CD4-positive, alpha-beta T cell treated with Interleukin-4 for 4 hours (primary cell): ENCODE measurements around the gene GRIK3.

Source experiments
- DNase-seq: peaks from one replicate; pipeline ENCODE4 v3.0.0-alpha.2; 2020

The GRIK3 gene

GRCh38 chr1:36807262-36807661, 227.1 kb downstream of the GRIK3 start:
- DNase-seq: no peak

- DNase-seq: no peak
Measured at GRCh38 chr1:36805979-36806640, 228.2 kb downstream of the GRIK3 start.

DNA sequence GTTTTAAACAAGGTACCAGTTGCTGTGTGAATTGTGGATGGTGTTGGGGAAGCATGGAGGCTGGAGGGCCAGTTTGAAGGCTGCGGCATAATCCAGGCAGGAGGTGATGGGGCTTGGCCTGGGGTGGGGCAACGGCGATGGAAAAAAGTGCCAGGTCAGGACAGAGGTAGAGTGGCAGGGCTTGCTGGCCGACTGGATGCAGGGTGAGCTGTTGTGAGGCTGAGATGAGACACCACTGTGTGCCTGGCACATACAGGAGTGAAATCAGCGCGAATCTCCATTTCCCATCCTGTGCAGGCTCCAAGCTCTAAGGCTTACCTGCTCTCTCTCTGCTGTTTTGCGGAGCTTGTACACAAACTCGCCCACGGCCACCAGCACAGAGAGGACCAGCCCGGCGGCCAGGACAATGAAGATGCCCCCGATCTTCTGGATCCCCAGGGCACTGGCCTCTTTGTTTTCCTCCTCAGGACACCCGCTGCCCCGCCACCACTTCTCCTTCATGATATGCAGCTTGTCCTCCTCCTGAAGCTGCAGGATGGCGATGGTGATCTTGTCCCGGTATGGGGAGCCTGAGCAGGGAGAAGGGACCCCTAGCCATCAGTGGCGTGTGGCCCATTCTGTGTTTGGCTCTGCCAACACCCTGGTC, 229.5 kb downstream of the GRIK3 start:
- DNase-seq: no peak

- no peak for DNase-seq
Measured at GRCh38 chr1:36803868-36804570, 230.3 kb downstream of the GRIK3 start.

- no peak for DNase-seq
Measured at GRCh38 chr1:36802018-36802417, 232.3 kb downstream of the GRIK3 start.

- DNase-seq: no peak
Measured at GRCh38 chr1:36797761-36798160, 236.6 kb downstream of the GRIK3 start.

GRCh38 chr1:36796733-36797132, 237.6 kb downstream of the GRIK3 start:
- no peak for DNase-seq

- DNase-seq: no peak
Measured at GRCh38 chr1:36796106-36796590, 238.2 kb downstream of the GRIK3 start.

DNA sequence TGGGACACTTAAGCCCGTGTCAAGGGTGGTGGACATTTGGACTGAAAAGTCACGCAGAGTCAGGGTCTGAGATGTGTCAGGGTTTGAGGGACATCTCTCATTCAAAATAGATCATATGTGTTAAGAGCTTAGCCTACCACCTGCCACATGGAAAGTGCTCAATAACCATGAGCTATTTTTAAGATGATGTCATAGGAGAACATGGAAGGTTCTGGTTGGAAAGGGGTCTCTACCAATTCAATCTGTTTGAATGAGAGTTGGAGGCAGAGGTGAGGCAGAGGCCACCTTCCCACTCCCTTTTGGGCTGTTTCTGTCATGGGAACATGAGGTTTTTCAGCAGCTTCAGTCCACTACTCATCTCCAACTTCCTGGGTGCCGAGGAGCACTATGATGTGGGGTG, 239.9 kb downstream of the GRIK3 start:
- DNase-seq: no peak

DNA sequence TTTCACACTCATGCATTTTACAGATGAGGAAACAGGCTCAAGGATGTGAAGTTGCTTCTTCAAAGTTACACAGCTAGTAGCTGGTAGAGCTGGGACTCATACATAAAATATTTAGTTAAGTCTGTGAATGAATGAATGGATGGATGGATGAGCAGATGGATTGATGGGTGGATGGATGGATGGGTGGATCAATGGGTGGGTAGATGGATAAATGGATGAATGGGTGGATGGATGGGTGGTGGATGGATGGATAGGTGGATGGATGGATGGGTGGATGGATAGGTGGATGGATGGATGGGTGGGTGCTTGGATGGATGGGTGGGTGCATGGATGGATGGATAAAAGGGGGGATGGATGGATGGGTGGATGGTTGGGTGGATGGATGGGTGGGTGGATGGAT, 240.9 kb downstream of the GRIK3 start:
- no peak for DNase-seq

GRCh38 chr1:36792292-36792691, 242.0 kb downstream of the GRIK3 start:
- no peak for DNase-seq

DNA sequence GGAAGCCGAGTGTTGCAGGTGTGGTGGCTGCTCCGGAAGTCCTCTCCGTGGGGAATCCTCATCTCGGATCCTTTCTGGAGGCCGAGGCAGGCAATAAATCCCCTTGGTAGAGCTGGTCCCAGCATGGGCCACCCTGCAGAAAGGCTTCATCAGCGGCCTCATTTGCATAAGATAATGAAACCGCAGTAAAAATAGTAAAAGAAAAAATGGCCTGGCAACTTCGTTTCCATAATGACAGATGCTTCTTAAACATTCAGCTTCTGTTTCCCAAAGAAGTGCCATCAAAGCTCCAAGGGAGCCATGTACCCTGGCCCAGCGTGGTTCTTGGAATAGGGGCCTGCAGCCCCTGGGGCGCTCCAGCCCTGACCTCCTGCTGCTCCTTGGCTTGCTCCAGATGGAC, 244.1 kb downstream of the GRIK3 start:
- no peak for DNase-seq

DNA sequence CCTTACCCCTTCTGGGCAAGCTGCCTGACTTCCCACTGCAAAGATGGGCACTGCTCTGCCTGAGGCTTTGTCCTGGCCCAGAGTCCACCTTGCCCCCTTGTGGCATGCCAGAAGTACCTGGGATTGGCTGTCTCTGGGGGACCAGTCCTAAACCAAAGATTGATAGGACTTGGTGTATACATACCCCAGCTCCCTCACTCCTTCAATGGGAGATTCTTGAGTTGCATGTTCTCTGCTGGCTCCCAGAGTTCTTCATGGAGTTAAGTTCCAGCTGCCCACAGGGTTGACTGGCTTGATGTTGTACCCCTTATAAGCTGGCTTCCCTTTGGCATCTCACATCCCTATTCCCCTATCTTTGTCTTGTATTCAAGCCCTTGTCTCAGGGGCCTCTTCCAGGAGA, 244.8 kb downstream of the GRIK3 start:
- DNase-seq: no peak

GRCh38 chr1:36787312-36787913, 246.9 kb downstream of the GRIK3 start:
- DNase-seq: no peak

GRCh38 chr1:36786425-36786824, 247.9 kb downstream of the GRIK3 start:
- no peak for DNase-seq

- no peak for DNase-seq
Measured at GRCh38 chr1:36784147-36784859, 250.0 kb downstream of the GRIK3 start.

GRCh38 chr1:36783475-36783874, 250.8 kb downstream of the GRIK3 start:
- DNase-seq: no peak

DNA sequence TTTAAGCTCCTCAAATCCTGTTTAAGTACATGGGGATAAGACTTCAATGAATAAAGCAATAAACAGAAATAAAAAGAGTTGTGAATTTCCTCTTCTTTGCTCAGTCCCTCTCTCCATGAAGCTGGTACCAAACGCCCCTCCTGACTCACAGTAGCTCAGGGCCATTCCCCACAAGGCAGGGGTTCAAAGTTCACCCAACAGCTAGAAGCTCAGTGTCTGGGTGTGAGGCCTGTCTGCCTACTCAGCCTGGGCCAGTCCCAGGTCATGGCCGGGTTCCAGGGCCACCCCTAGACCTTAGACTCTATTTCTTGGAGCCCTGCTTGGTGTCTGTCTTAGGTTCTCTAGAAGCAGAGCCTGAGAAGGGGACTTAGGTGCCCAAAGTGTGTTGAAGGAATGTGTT, 251.5 kb downstream of the GRIK3 start:
- DNase-seq: no peak

DNA sequence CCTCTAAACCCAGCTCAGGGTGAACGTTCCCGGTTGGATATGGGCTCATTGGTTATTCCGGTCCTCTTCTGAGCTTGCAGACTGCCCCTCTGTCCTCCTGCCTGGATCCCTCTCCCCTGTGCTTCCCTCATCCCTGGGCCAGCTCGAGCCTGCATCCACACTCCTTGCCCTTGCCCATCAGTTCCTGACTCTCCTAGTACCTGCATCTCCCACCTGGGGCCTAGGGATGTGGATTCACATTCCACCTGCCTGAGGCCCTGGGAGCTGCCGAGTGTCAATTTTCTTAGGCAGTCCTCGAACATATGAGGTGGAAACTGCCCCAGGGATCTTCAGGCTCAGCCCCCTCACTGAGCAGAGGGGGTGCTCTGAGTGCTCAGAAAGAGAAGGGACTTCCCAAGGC, 252.2 kb downstream of the GRIK3 start:
- no peak for DNase-seq

- no peak for DNase-seq
Measured at GRCh38 chr1:36781098-36781497, 253.2 kb downstream of the GRIK3 start.

DNA sequence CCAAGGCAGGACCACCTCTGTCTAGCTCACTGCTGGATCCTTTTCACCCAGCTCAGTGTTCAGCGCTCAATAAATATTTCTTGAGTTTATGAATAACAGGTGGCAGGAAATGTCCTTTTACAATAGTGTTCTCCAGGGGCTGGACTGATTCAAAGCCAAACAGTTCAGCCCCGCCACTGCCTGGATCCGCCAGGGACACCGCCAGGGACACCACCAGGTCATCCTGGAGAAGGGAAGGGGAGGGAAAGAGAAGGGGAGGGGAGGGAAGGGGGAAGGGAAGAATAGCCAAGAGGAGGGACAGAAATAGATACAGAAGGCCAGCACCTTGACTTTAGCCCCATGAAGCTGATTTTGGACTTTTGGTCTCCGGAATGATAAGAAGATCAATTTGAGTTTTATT, 255.6 kb downstream of the GRIK3 start:
- DNase-seq: no peak

- no peak for DNase-seq
Measured at GRCh38 chr1:36776948-36777831, 257.1 kb downstream of the GRIK3 start.
